Calu3 (cell line): Measurements from ENCODE around the gene CIPC. TPM values are rescaled to one million over a fixed set of nuclear protein-coding genes. Genes with fewer than 3 reads are reported as not detected.

Source experiments
- BruUV-seq: library from RNA; stranded (reverse); fragments of 400-500 nt; replicated peaks from 2 replicates; lab custom pipeline; 2021; lab: Mats Ljungman, UMichigan
- CTCF ChIA-PET: fragments of 300-600 bp; sonication (Branson Sonifier 250); formaldehyde crosslinking; loops from one replicate; lab custom pipeline; 2022; ENCODE audit warnings: antibody characterized with exemption; lab: Charles Lee
- DNase-seq: peaks from one replicate; pipeline ENCODE4 v3.0.0; 2022
- H3K27ac Mint-ChIP-seq: one replicate; pipeline ENCODE4 v1.8.0; 2022; ENCODE audit warnings: mixed read lengths; ENCODE audit not compliant: unreplicated experiment
- H3K27me3 Mint-ChIP-seq: one replicate; pipeline ENCODE4 v1.8.0; 2022; ENCODE audit warnings: mixed read lengths; ENCODE audit not compliant: unreplicated experiment
- H3K36me3 Mint-ChIP-seq: one replicate; pipeline ENCODE4 v1.8.0; 2022; ENCODE audit warnings: mild to moderate bottlenecking, moderate library complexity, mixed read lengths; ENCODE audit not compliant: insufficient read depth, unreplicated experiment
- H3K4me1 Mint-ChIP-seq: one replicate; pipeline ENCODE4 v1.8.0; 2022; ENCODE audit warnings: mild to moderate bottlenecking, low read depth, mixed read lengths; ENCODE audit not compliant: unreplicated experiment
- H3K4me3 Mint-ChIP-seq: one replicate; pipeline ENCODE4 v1.8.0; 2022; ENCODE audit warnings: mild to moderate bottlenecking, low read depth, moderate library complexity, mixed read lengths; ENCODE audit not compliant: unreplicated experiment
- H3K9me3 Mint-ChIP-seq: one replicate; pipeline ENCODE4 v1.8.0; 2022; ENCODE audit warnings: low read depth, mixed read lengths; ENCODE audit not compliant: unreplicated experiment
- CTCF ChIP-seq: fragments of 200-600 bp; IDR thresholded peaks from one replicate; pipeline ENCODE4 v1.8.0; 2022; ENCODE audit warnings: antibody characterized with exemption; ENCODE audit not compliant: unreplicated experiment
- intact Hi-C: fragments of 100-400 bp; cut with micrococcal nuclease; formaldehyde crosslinking; loops from one replicate; pipeline ENCODE4 v1.10.0; 2022; ENCODE audit not compliant: unreplicated experiment
- total RNA-seq: library from RNA; stranded (reverse); gene quantifications from 2 replicates; pipeline ENCODE4 v1.2.3, GENCODE V29; 2022

Gene CIPC
- total RNA-seq, 1 experiment from 2014 or later = 16.5 TPM

- Mint-ChIP-seq H3K4me3 (no peak overlapping the region), H3K27me3 (peaks cover 28% of the 10 kb centered on the region), H3K9me3 (no peaks in the 10 kb centered on the region), H3K27ac (no peak overlapping the region), H3K4me1 (peaks cover 18% of the 10 kb centered on the region), H3K36me3 (peaks cover 8% of the 10 kb centered on the region)
- BruUV-seq = no TSS peak
- no peak for TF ChIP-seq CTCF
- CTCF ChIA-PET = interaction anchor here (1.4 to 1.8 kb wide), 3 partner anchors 22 to 91 kb away, joined by 3 to 7 read pairs (median 4); partner anchors contain the start of gene CIPC
- no peak for DNase-seq
- intact Hi-C loops = no loop called here
These were observed 24.6 kb downstream of the CIPC start for GRCh38 chr14:77122526-77123125.

GRCh38 chr14:77123381-77124325 is 25.6 kb downstream of the CIPC start:
- peak; percentile 84 for DNase-seq
- Mint-ChIP-seq H3K4me3 (peak overlapping the region; percentile 52), H3K4me1 (peaks cover 18% of the 10 kb centered on the region), H3K9me3 (no peaks in the 10 kb centered on the region), H3K36me3 (peaks cover 8% of the 10 kb centered on the region), H3K27ac (no peak overlapping the region), H3K27me3 (peaks cover 39% of the 10 kb centered on the region)
- CTCF ChIA-PET = interaction anchor here (0.6 to 1.8 kb wide), 14 partner anchors 9 to 248 kb away, joined by 3 to 9 read pairs (median 4); partner anchors contain the start of gene CIPC
- TF ChIP-seq CTCF = no peak
- BruUV-seq = no TSS peak
- intact Hi-C loops = no loop called here

- H3K4me1 Mint-ChIP-seq = peaks cover 18% of the 10 kb centered on the region
- TF ChIP-seq CTCF = peak; percentile 53
- peaks cover 8% of the 10 kb centered on the region for H3K36me3 Mint-ChIP-seq
- no peak overlapping the region for H3K27ac Mint-ChIP-seq
- CTCF ChIA-PET = interaction anchor here (0.6 to 1.8 kb wide), 13 partner anchors 9 to 303 kb away, joined by 3 to 11 read pairs (median 4); partner anchors contain the start of gene CIPC
- no TSS peak for BruUV-seq
- no peaks in the 10 kb centered on the region for H3K9me3 Mint-ChIP-seq
- peaks cover 48% of the 10 kb centered on the region for H3K27me3 Mint-ChIP-seq
- H3K4me3 Mint-ChIP-seq = peak overlapping the region; percentile 52
- intact Hi-C loops = no loop called here
- peak; percentile 54 for DNase-seq
These were observed 26.6 kb downstream of the CIPC start for GRCh38 chr14:77124345-77125280.
